HEK293 (cell line): Measurements from ENCODE around the gene PRXL2C.

ENCODE experiments used
- CTCF ChIA-PET: fragments of 350-600 bp; formaldehyde crosslinking; extraction: SDS; loops from one replicate; lab custom pipeline; 2021; ENCODE audit warnings: antibody characterized with exemption; lab: Yijun Ruan, JAX
- POLR2A ChIA-PET: fragments of 300-600 bp; formaldehyde crosslinking; extraction: SDS; loops from one replicate; lab custom pipeline; 2020; ENCODE audit warnings: antibody characterized with exemption, inconsistent platforms; lab: Yijun Ruan, JAX
- H3K27ac ChIP-seq: fragments of 200-500 bp; sonication (Bioruptor generic); 2 replicates; pipeline ENCODE4 v1.5.1; 2014; ENCODE audit warnings: low read depth, low read length, control low read depth, inconsistent platforms; ENCODE audit errors: extremely low read depth
- H3K36me3 ChIP-seq, 2 experiments: fragments of 200-500 bp in 1 of 2; sonication (Bioruptor generic) in 1 of 2; 1 replicate in 1 of 2; 2 replicates in 1 of 2; pipeline ENCODE4 v1.5.1; 2014 to 2017; ENCODE audit warnings: inconsistent platforms in 2 of 2, low read length in 2 of 2; ENCODE audit not compliant: control insufficient read depth in 2 of 2, insufficient read depth in 1 of 2
- H3K4me1 ChIP-seq: fragments of 200-500 bp; sonication (Bioruptor generic); 2 replicates; pipeline ENCODE4 v1.5.1; 2014; ENCODE audit warnings: mild to moderate bottlenecking, low read length, inconsistent platforms; ENCODE audit not compliant: control insufficient read depth, insufficient read depth
- H3K4me3 ChIP-seq: 2 replicates; pipeline ENCODE4 v1.5.1; 2011; ENCODE audit warnings: low read depth, mild to moderate bottlenecking, control low read depth, low read length, moderate library complexity
- H3K9me3 ChIP-seq: fragments of 200-500 bp; sonication (Bioruptor generic); 2 replicates; pipeline ENCODE4 v1.5.1; 2014; ENCODE audit warnings: low read depth, low read length, inconsistent platforms; ENCODE audit not compliant: control insufficient read depth, insufficient read depth
- GLIS1 ChIP-seq: fragments of 450-650 bp; formaldehyde crosslinking; IDR thresholded peaks from 2 replicates; pipeline ENCODE4 v1.5.1; 2016; ENCODE audit warnings: missing biosample characterization, missing genetic modification characterization
- SP7 ChIP-seq: fragments of 450-650 bp; formaldehyde crosslinking; IDR thresholded peaks from 2 replicates; pipeline ENCODE4 v1.5.1; 2016; ENCODE audit warnings: missing biosample characterization, missing genetic modification characterization
- ZFP69B ChIP-seq: fragments of 450-650 bp; formaldehyde crosslinking; IDR thresholded peaks from 2 replicates; pipeline ENCODE4 v1.5.1; 2016; ENCODE audit warnings: missing biosample characterization, missing genetic modification characterization
- ZNF449 ChIP-seq: fragments of 450-650 bp; formaldehyde crosslinking; IDR thresholded peaks from 2 replicates; pipeline ENCODE4 v1.5.1; 2017; ENCODE audit warnings: missing biosample characterization, mild to moderate bottlenecking, missing genetic modification characterization, moderate library complexity

PRXL2C gene

GRCh38 chr9:96596601-96597111, 58.5 kb downstream of the PRXL2C start:
- ChIA-PET CTCF (interaction anchor here (0.6 to 0.7 kb wide), 3 partner anchors 21 to 1411 kb away, joined by 3 read pairs; no protein-coding TSS in a partner anchor), POLR2A (interaction anchor here (0.6 kb wide), 1 partner anchor 43 kb away, joined by 5 read pairs; no protein-coding TSS in a partner anchor)
- TF ChIP-seq SP7 (tag by site-specific recombination) (peak; percentile 83), ZNF449 (tag by site-specific recombination) (no peak), GLIS1 (tag by site-specific recombination) (peak; percentile 34; the same call in 1 of the 2 replicates), ZFP69B (tag by site-specific recombination) (no peak)
- no peak overlapping the region for H3K27ac ChIP-seq
- H3K36me3 ChIP-seq = no peaks in the 10 kb centered on the region
- H3K4me1 ChIP-seq = no peaks in the 10 kb centered on the region
- no peaks in the 10 kb centered on the region for H3K9me3 ChIP-seq
- H3K4me3 ChIP-seq = no peak overlapping the region
